ENCODE data around the gene AUTS2. TPM values are rescaled to one million over a fixed set of nuclear protein-coding genes. Genes with fewer than 3 reads are reported as not detected.

AUTS2 gene
- total RNA-seq, 1 experiment from 2014 or later, result 50.0 TPM

DNA sequence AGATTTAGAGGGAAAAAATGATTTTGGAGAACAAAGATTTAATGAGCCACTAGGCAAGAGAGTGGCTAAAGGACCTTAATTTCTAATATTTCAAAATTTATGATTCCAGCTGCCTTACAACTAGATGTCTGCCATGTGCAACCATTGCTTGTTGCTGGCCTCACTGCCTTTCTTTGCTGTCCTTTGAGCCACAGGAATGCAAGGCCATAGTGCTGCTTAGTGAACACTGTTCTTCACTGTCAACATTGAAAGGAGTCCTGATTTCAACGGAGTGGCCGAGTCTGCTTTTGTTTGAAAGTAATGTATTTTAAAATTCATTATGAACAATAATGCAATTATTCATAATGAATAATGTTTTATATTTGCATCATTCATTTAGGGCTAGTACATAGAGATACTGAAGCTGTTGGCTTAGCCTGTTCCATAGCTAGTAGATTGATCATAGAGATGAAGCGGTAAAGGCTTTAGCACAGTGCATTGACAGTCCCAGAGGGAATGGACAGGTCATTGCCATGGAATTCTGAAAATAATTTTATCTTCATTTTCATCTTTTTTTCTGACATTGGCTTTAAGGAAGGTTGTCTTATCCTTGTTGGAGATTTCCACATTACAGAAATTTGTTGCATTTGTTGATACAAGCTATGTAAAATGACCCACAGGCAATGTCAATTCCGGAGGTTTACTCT, 544.1 kb downstream of the AUTS2 start:
- Mint-ChIP-seq H3K27me3 (ENCODE audit: low read depth) (no peaks in the 10 kb centered on the region), H3K4me1 (no peaks in the 10 kb centered on the region), H3K4me3 (no peak overlapping the region), H3K36me3 (no peaks in the 10 kb centered on the region), H3K9me3 (no peaks in the 10 kb centered on the region), H3K27ac (no peak overlapping the region)
- ChIA-PET CTCF (no interaction called here), POLR2A (no interaction called here)
- DNase-seq (ENCODE audit: low spot score), result no peak
- TF ChIP-seq, protein P1, sequence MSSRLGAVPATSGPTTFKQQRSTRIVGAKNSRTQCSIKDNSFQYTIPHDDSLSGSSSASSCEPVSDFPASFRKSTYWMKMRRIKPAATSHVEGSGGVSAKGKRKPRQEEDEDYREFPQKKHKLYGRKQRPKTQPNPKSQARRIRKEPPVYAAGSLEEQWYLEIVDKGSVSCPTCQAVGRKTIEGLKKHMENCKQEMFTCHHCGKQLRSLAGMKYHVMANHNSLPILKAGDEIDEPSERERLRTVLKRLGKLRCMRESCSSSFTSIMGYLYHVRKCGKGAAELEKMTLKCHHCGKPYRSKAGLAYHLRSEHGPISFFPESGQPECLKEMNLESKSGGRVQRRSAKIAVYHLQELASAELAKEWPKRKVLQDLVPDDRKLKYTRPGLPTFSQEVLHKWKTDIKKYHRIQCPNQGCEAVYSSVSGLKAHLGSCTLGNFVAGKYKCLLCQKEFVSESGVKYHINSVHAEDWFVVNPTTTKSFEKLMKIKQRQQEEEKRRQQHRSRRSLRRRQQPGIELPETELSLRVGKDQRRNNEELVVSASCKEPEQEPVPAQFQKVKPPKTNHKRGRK (CRISPR knock-in tag; IDR thresholded peaks at IDR 0.05; ENCODE audit: borderline replicate concordance), result no peak
- TF ChIP-seq, protein P2, sequence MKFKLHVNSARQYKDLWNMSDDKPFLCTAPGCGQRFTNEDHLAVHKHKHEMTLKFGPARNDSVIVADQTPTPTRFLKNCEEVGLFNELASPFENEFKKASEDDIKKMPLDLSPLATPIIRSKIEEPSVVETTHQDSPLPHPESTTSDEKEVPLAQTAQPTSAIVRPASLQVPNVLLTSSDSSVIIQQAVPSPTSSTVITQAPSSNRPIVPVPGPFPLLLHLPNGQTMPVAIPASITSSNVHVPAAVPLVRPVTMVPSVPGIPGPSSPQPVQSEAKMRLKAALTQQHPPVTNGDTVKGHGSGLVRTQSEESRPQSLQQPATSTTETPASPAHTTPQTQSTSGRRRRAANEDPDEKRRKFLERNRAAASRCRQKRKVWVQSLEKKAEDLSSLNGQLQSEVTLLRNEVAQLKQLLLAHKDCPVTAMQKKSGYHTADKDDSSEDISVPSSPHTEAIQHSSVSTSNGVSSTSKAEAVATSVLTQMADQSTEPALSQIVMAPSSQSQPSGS (CRISPR knock-in tag; IDR thresholded peaks at IDR 0.05; ENCODE audit: borderline replicate concordance, low read depth), result no peak
- TF ChIP-seq ZNF138 (CRISPR knock-in tag; conservative IDR thresholded peaks at IDR 0.05) (no peak), EMX1 (CRISPR knock-in tag; IDR thresholded peaks at IDR 0.05) (no peak), PRRX2 (CRISPR knock-in tag; IDR thresholded peaks at IDR 0.05) (no peak), SP1 (CRISPR knock-in tag; conservative IDR thresholded peaks at IDR 0.05) (no peak), GABPB1 (CRISPR knock-in tag; IDR thresholded peaks at IDR 0.05) (no peak), ZNF121 (CRISPR knock-in tag; IDR thresholded peaks at IDR 0.05) (no peak), CREB1 (CRISPR knock-in tag; IDR thresholded peaks at IDR 0.05) (no peak), ATF1 (CRISPR knock-in tag; IDR thresholded peaks at IDR 0.05) (no peak), ZNF232 (CRISPR knock-in tag; IDR thresholded peaks at IDR 0.05) (no peak), ZNF317 (CRISPR knock-in tag; IDR thresholded peaks at IDR 0.05; ENCODE audit: borderline replicate concordance, low read depth) (no peak), NFE2L1 (CRISPR knock-in tag; IDR thresholded peaks at IDR 0.05) (no peak)
- TF ChIP-seq, protein P3, sequence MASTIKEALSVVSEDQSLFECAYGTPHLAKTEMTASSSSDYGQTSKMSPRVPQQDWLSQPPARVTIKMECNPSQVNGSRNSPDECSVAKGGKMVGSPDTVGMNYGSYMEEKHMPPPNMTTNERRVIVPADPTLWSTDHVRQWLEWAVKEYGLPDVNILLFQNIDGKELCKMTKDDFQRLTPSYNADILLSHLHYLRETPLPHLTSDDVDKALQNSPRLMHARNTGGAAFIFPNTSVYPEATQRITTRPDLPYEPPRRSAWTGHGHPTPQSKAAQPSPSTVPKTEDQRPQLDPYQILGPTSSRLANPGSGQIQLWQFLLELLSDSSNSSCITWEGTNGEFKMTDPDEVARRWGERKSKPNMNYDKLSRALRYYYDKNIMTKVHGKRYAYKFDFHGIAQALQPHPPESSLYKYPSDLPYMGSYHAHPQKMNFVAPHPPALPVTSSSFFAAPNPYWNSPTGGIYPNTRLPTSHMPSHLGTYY (CRISPR knock-in tag; IDR thresholded peaks at IDR 0.05), result no peak
- TF ChIP-seq, protein P4, sequence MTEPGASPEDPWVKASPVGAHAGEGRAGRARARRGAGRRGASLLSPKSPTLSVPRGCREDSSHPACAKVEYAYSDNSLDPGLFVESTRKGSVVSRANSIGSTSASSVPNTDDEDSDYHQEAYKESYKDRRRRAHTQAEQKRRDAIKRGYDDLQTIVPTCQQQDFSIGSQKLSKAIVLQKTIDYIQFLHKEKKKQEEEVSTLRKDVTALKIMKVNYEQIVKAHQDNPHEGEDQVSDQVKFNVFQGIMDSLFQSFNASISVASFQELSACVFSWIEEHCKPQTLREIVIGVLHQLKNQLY (CRISPR knock-in tag; IDR thresholded peaks at IDR 0.05), result no peak
- TF ChIP-seq, protein P5, sequence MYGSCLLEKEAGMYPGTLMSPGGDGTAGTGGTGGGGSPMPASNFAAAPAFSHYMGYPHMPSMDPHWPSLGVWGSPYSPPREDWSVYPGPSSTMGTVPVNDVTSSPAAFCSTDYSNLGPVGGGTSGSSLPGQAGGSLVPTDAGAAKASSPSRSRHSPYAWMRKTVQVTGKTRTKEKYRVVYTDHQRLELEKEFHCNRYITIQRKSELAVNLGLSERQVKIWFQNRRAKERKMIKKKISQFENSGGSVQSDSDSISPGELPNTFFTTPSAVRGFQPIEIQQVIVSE (CRISPR knock-in tag; IDR thresholded peaks at IDR 0.05; ENCODE audit: borderline replicate concordance), result no peak
- no peak for ATAC-seq

DNA sequence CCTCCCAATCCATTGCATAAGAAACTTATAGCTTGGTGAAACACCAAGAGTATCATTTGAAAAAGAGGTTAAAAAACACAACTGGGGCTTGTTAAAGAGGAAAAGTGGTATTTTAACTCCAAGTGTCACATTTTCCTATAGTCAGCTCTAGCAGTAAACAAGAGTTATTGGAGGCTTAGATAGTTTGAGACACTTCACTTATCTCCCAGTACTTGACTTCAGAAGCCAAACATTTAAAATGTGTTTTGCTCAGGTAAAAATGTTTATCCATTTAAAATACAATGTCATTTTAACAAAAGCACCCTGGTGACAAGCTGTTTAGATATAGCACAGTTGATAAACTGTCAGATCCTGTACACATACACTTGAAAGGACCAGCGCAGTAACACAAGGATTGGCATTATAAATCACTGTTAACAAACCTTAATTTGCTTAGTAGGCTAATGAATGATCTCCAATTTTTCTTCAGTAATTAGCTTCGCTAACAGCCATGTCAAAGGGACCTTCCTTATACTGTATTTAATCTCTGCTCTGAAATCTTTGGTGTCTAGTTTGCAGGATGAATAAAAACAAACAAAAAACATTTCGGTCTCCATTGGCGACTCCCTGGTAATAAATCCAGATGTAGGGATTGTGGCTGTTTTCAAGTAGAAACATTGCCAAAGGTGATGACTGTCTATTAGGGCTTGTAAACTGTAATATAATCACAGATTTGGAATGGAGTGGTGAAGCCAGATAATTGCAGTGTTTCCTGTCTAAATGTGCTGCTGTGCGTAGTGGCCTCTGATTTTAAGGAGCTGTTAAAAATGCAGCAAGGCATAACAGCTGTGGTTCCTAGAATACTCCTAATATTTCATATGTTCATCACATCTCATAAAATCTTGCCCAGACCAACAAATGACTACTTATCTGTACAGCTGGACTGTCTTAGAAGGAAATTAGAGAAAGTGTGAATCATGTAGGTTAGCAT, 545.1 kb downstream of the AUTS2 start:
- DNase-seq (ENCODE audit: low spot score), result no peak
- Mint-ChIP-seq H3K9me3 (no peaks in the 10 kb centered on the region), H3K27me3 (ENCODE audit: low read depth) (no peaks in the 10 kb centered on the region), H3K36me3 (no peaks in the 10 kb centered on the region), H3K4me1 (no peaks in the 10 kb centered on the region), H3K4me3 (no peak overlapping the region), H3K27ac (no peak overlapping the region)
- ATAC-seq, result no peak
- CTCF ChIA-PET, result no interaction called here
- POLR2A ChIA-PET, result no interaction called here
- TF ChIP-seq ZNF396 (CRISPR knock-in tag; IDR thresholded peaks at IDR 0.05; ENCODE audit: borderline replicate concordance) (no peak), CREB1 (CRISPR knock-in tag; IDR thresholded peaks at IDR 0.05) (no peak), HMGA2 (CRISPR knock-in tag; IDR thresholded peaks at IDR 0.05) (no peak), FOXK1 (CRISPR knock-in tag; IDR thresholded peaks at IDR 0.05) (no peak), MXD4 (CRISPR knock-in tag; IDR thresholded peaks at IDR 0.05; ENCODE audit: borderline replicate concordance) (no peak)
- TF ChIP-seq, protein P6, sequence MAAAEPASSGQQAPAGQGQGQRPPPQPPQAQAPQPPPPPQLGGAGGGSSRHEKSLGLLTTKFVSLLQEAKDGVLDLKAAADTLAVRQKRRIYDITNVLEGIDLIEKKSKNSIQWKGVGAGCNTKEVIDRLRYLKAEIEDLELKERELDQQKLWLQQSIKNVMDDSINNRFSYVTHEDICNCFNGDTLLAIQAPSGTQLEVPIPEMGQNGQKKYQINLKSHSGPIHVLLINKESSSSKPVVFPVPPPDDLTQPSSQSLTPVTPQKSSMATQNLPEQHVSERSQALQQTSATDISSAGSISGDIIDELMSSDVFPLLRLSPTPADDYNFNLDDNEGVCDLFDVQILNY (CRISPR knock-in tag; IDR thresholded peaks at IDR 0.05), result no peak
- TF ChIP-seq, protein P7, sequence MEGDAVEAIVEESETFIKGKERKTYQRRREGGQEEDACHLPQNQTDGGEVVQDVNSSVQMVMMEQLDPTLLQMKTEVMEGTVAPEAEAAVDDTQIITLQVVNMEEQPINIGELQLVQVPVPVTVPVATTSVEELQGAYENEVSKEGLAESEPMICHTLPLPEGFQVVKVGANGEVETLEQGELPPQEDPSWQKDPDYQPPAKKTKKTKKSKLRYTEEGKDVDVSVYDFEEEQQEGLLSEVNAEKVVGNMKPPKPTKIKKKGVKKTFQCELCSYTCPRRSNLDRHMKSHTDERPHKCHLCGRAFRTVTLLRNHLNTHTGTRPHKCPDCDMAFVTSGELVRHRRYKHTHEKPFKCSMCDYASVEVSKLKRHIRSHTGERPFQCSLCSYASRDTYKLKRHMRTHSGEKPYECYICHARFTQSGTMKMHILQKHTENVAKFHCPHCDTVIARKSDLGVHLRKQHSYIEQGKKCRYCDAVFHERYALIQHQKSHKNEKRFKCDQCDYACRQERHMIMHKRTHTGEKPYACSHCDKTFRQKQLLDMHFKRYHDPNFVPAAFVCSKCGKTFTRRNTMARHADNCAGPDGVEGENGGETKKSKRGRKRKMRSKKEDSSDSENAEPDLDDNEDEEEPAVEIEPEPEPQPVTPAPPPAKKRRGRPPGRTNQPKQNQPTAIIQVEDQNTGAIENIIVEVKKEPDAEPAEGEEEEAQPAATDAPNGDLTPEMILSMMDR (IDR thresholded peaks at IDR 0.05), result no peak
- TF ChIP-seq, protein P8, sequence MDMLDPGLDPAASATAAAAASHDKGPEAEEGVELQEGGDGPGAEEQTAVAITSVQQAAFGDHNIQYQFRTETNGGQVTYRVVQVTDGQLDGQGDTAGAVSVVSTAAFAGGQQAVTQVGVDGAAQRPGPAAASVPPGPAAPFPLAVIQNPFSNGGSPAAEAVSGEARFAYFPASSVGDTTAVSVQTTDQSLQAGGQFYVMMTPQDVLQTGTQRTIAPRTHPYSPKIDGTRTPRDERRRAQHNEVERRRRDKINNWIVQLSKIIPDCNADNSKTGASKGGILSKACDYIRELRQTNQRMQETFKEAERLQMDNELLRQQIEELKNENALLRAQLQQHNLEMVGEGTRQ (CRISPR knock-in tag; IDR thresholded peaks at IDR 0.05), result no peak
